Uterus (tissue), 2 donors: ENCODE results near the gene PLCB2.

Source experiments
- CTCF ChIP-seq, 4 experiments: fragments of 200-600 bp in 2 of 4; fragments of 450-650 bp in 2 of 4; sonication (generic) in 2 of 4; IDR thresholded peaks; one replicate each; pipeline ENCODE4 v1.5.1; 2016 to 2019; ENCODE audit warnings: antibody characterized with exemption in 4 of 4, mild to moderate bottlenecking in 2 of 4, moderate library complexity in 1 of 4
- POLR2A ChIP-seq, 2 donors: fragments of 450-650 bp; IDR thresholded peaks; one replicate each; pipeline ENCODE4 v1.6.1; 2016; ENCODE audit warnings: antibody characterized with exemption in 2 of 2, mild to moderate bottlenecking in 1 of 2, moderate library complexity in 1 of 2

GRCh38 chr15:40289140-40289775, 18.5 kb downstream of the PLCB2 start:
- TF ChIP-seq CTCF (IDR thresholded peaks at IDR 0.05) (no peak), POLR2A (IDR thresholded peaks at IDR 0.05) (no peak)
